Prostate gland (tissue), 2 donors: Measurements from ENCODE around the gene HOXD4. TPM values are rescaled to one million over a fixed set of nuclear protein-coding genes. Genes with fewer than 3 reads are reported as not detected.
A peak's percentile ranks its signal among the peaks of the same experiment; 100 is the strongest.

ENCODE experiments used
- DNase-seq: peaks from one replicate; pipeline ENCODE4 v3.0.0-alpha.2; 2019; ENCODE audit warnings: low spot score
- H3K27ac ChIP-seq, 2 donors: fragments of 200-600 bp; sonication (generic); 2 replicates each; pipeline ENCODE4 v1.5.1; 2017 to 2019
- H3K27me3 ChIP-seq: fragments of 200-600 bp; sonication (generic); replicated peaks from 2 replicates; pipeline ENCODE4 v1.5.1; 2019; ENCODE audit not compliant: insufficient read depth
- H3K36me3 ChIP-seq, 2 donors: fragments of 200-600 bp; sonication (generic); 1 replicate in 1 of 2; 2 replicates in 1 of 2; pipeline versions ENCODE4 v1.5.1 to v1.8.1; 2017 to 2019
- H3K4me1 ChIP-seq: fragments of 200-600 bp; sonication (generic); replicated peaks from 2 replicates; pipeline ENCODE4 v1.5.1; 2019
- H3K4me3 ChIP-seq, 2 donors: fragments of 200-600 bp; sonication (generic); 2 replicates each; pipeline ENCODE4 v1.5.1; 2017 to 2019
- H3K9me3 ChIP-seq: fragments of 200-600 bp; sonication (generic); 2 replicates; pipeline ENCODE4 v1.5.1; 2017
- CTCF ChIP-seq, 4 experiments: fragments of 200-600 bp in 2 of 4; fragments of 450-650 bp in 2 of 4; sonication (generic) in 2 of 4; IDR thresholded peaks; 1 replicate in 3 of 4; 2 replicates in 1 of 4; pipeline ENCODE4 v1.5.1; 2016 to 2019; ENCODE audit warnings: antibody characterized with exemption in 4 of 4, mild to moderate bottlenecking in 2 of 4, moderate library complexity in 2 of 4
- POLR2A ChIP-seq: fragments of 450-650 bp; IDR thresholded peaks from one replicate; pipeline ENCODE4 v1.6.1; 2016; ENCODE audit warnings: antibody characterized with exemption, mild to moderate bottlenecking
- POLR2AphosphoS5 ChIP-seq: sonication (generic); formaldehyde crosslinking; IDR thresholded peaks from one replicate; pipeline ENCODE4 v1.6.1; 2017; ENCODE audit warnings: antibody characterized with exemption
- WGBS: methylation state at CpG from one replicate; pipeline ENCODE4 v1.1.5; 2018; 5-methylcytosine and 5-hydroxymethylcytosine counted together
- intact Hi-C: fragments of 100-400 bp; cut with DNase I; formaldehyde crosslinking; loops from one replicate; pipeline ENCODE4 v1.14.2; 2022
- microRNA counts, 2 donors: library from miRNA; unstranded; fragments of <30 nt; microRNA quantifications; one replicate each; lab custom pipeline; 2016 to 2017
- microRNA-seq: library from miRNA; unstranded; fragments of <30 nt; microRNA quantifications from one replicate; pipeline ENCODE4, GENCODE V29; 2016
- small RNA-seq, 2 donors: library from RNA; depleted of rRNA; stranded (forward); fragments of <200 nt; gene quantifications; one replicate each; pipeline ENCODE3, GENCODE V24; 2016
- total RNA-seq, 2 donors: library from RNA; depleted of rRNA; stranded (reverse); fragments of >200 nt; gene quantifications; one replicate each; pipeline ENCODE4 v1.1.0, GENCODE V29; 2016

The HOXD4 gene
- total RNA-seq, 2 donors from 2014 or later, result 1.2 to 6.7 TPM

- WGBS, result 79% methylated on average over 7 of the region's 7 CpGs
- Histone ChIP-seq H3K36me3 (no peaks in the 10 kb centered on the region), H3K4me3 (no peak overlapping the region), H3K27ac (no peak overlapping the region), H3K4me1 (no peaks in the 10 kb centered on the region), H3K9me3 (no peaks in the 10 kb centered on the region), H3K27me3 (no peaks in the 10 kb centered on the region)
- no peak for DNase-seq
- TF ChIP-seq POLR2A (no peak), POLR2AphosphoS5 (no peak), CTCF (IDR thresholded peaks at IDR 0.05) (no peak)
- intact Hi-C loops, result no loop called here
Observed at GRCh38 chr2:176202491-176202890, 51.1 kb downstream of the HOXD4 start.

MicroRNAs encoded within 50 kb of the gene (microRNA counts, 767-probe panel; counts per million panel counts)
- microRNA hsa-miR-10b-5p (lab: Ali Mortazavi, UCI), result 2,180 to 2,682 counts per million in 2 donors

Small RNA genes within 50 kb of the gene (microRNA-seq; reads per million reads assigned to microRNA genes)
- 2,017 reads per million, percentile 91 among the genes with 10 or more reads in this experiment for gene MIR10B

Small RNA genes within 50 kb of the gene (small RNA-seq; reads per million reads assigned to genes)
- 236,903 to 346,403 reads per million in 2 donors for gene MIR10B

Other genes starting within 250 kb of the HOXD4 start
- gene LNPK, start 149.3 kb upstream of the HOXD4 start, total RNA-seq, result 10 to 100 TPM; 19.7 to 21.9 TPM
- 1 to 10 TPM; 1.2 to 1.6 TPM for gene EVX2, start 67.6 kb upstream of the HOXD4 start, total RNA-seq
- 10 to 100 TPM; 10.6 to 11.8 TPM for gene HOXD13, start 58.8 kb upstream of the HOXD4 start, total RNA-seq
- under 1 TPM in 1 of 2 donors, not detected in 1; 0.36 TPM for gene HOXD12, start 51.8 kb upstream of the HOXD4 start, total RNA-seq
- gene HOXD11, start 44.3 kb upstream of the HOXD4 start, total RNA-seq, result 10 to 100 TPM in 1 of 2 donors, 1 to 10 TPM in 1; 8.0 to 14.9 TPM
- gene HOXD10, start 34.8 kb upstream of the HOXD4 start, total RNA-seq, result 10 to 100 TPM; 10.4 to 32.5 TPM
- 10 to 100 TPM in 1 of 2 donors, 1 to 10 TPM in 1; 5.9 to 29.1 TPM for gene HOXD9, start 28.8 kb upstream of the HOXD4 start, total RNA-seq
- 10 to 100 TPM; 10.4 to 30.8 TPM for gene HOXD8, start 21.8 kb upstream of the HOXD4 start, total RNA-seq
- gene HOXD3, start 5.8 kb downstream of the HOXD4 start, total RNA-seq, result 1 to 10 TPM; 2.2 to 5.3 TPM
- 1 to 10 TPM; 2.3 to 6.1 TPM for gene HOXD1, start 37.1 kb downstream of the HOXD4 start, total RNA-seq
- gene MTX2, start 117.9 kb downstream of the HOXD4 start, total RNA-seq, result 10 to 100 TPM; 33.3 to 47.6 TPM